A673 (cell line): Measurements from ENCODE around the gene KIF2A. TPM values are rescaled to one million over a fixed set of nuclear protein-coding genes. Genes with fewer than 3 reads are reported as not detected.

Experiments
- BruUV-seq: library from RNA; stranded (reverse); fragments of 400-500 nt; replicated peaks from 2 replicates; lab custom pipeline; 2021; lab: Mats Ljungman, UMichigan
- CTCF ChIA-PET: fragments of 300-600 bp; sonication (Branson Sonifier 250); formaldehyde crosslinking; loops from one replicate; lab custom pipeline; 2022; ENCODE audit warnings: antibody characterized with exemption; lab: Charles Lee
- POLR2A ChIA-PET: fragments of 300-600 bp; sonication (Branson Sonifier 250); formaldehyde crosslinking; loops from one replicate; lab custom pipeline; 2022; ENCODE audit warnings: antibody characterized with exemption; ENCODE audit not compliant: low non-redundant PET; lab: Charles Lee
- DNase-seq: peaks from one replicate; pipeline ENCODE4 v3.0.0-alpha.2; 2015; ENCODE audit warnings: low spot score
- H3K27ac ChIP-seq: fragments of 200-600 bp; sonication (generic); 2 replicates; pipeline ENCODE4 v1.5.1; 2016; ENCODE audit warnings: mixed run types, low read depth, mild to moderate bottlenecking, mixed read lengths, antibody characterized with exemption, low read length; ENCODE audit not compliant: poor library complexity, severe bottlenecking
- H3K27me3 ChIP-seq: fragments of 200-600 bp; sonication (generic); replicated peaks from 2 replicates; pipeline ENCODE4 v1.6.1; 2017; ENCODE audit warnings: mixed run types, low read depth, mild to moderate bottlenecking, mixed read lengths, antibody characterized with exemption, low read length; ENCODE audit not compliant: insufficient read depth, poor library complexity
- H3K36me3 ChIP-seq: fragments of 200-600 bp; sonication (generic); 2 replicates; pipeline ENCODE4 v1.6.1; 2016; ENCODE audit warnings: mixed run types, mild to moderate bottlenecking, mixed read lengths, antibody characterized with exemption, low read length; ENCODE audit not compliant: insufficient read depth, poor library complexity, severe bottlenecking
- H3K4me1 ChIP-seq: fragments of 200-600 bp; sonication (generic); 2 replicates; pipeline ENCODE4 v1.6.1; 2017; ENCODE audit warnings: mixed run types, mild to moderate bottlenecking, mixed read lengths, antibody characterized with exemption, low read length; ENCODE audit not compliant: insufficient read depth, poor library complexity, severe bottlenecking
- H3K4me3 ChIP-seq: fragments of 200-600 bp; sonication (generic); 2 replicates; pipeline ENCODE4 v1.5.1; 2016; ENCODE audit warnings: low read depth, mixed run types, mild to moderate bottlenecking, mixed read lengths, low read length; ENCODE audit not compliant: poor library complexity, severe bottlenecking
- H3K9me3 ChIP-seq: fragments of 200-600 bp; sonication (generic); 2 replicates; pipeline ENCODE4 v1.6.1; 2016; ENCODE audit warnings: mixed run types, low read depth, mild to moderate bottlenecking, mixed read lengths, antibody characterized with exemption, low read length; ENCODE audit not compliant: poor library complexity, severe bottlenecking
- EZH2 ChIP-seq: fragments of 200-600 bp; sonication (generic); IDR thresholded peaks from 2 replicates; pipeline ENCODE4 v1.6.1; 2017; ENCODE audit warnings: borderline replicate concordance, low read depth, mild to moderate bottlenecking, mixed read lengths, antibody characterized with exemption, low read length; ENCODE audit not compliant: poor library complexity, severe bottlenecking
- intact Hi-C: fragments of 100-400 bp; cut with micrococcal nuclease; formaldehyde crosslinking; loops from one replicate; pipeline ENCODE4 v1.10.0; 2022; ENCODE audit not compliant: unreplicated experiment
- total RNA-seq: library from RNA; stranded (reverse); gene quantifications from 2 replicates; pipeline ENCODE4 v1.2.3, GENCODE V29; 2021
- TF ChIP-seq, protein P1 (sequence below): fragments of 300-800, 200-600 bp; sonication (generic); conservative IDR thresholded peaks from 2 replicates; pipeline ENCODE4 v1.5.1; 2017; ENCODE audit warnings: low read depth, mild to moderate bottlenecking, antibody characterized with exemption, low read length, moderate library complexity, mixed read lengths

KIF2A gene
- total RNA-seq, 1 experiment from 2014 or later: 92.4 TPM

DNA sequence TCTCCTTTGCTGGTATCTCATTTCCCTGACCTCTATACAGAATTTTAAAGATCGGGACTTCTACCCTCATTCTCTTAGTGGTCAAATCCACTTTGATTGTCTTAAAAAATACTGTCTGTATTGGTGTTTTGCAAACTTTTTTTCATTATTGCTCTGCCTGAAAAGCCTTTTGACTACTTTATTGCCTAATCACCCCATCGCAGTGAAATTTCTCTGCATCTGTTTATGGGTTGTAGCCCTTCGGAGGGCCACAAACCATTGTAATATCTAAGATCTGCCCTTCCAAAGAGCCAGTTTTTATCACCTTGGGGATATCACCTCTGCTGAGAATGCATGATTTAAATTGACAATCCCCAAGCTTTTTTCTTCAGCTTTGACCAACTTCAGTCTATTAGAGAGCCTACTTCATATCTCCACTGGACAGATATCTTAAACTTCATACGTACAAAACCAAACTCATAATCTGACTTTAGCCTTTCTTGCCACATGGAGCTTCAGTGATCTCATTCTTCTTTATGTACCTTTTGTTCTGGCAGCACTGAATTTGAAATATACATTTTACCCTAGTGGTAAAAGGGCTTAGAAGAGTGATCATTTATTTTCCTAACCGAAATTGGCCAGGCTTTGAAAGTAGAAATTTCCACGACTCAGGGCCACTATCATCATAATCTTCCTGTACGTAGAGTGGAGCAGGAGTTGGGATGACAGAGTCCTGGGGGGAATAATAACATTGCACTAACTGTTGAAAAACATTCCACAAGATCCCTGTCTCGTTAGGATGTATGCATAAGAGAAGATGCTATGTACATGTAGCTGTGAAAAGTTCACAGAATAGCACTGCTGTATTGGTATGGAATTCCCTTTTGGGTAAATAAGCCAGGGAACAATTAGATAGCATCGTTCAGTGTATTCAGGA lies 21.4 kb downstream of the KIF2A start:
- H3K4me1 ChIP-seq: peaks cover 22% of the 10 kb centered on the region
- POLR2A ChIA-PET: no interaction called here
- DNase-seq: no peak
- CTCF ChIA-PET: no interaction called here
- intact Hi-C loops: no loop called here
- no peaks in the 10 kb centered on the region for H3K36me3 ChIP-seq
- TF ChIP-seq, protein P1, sequence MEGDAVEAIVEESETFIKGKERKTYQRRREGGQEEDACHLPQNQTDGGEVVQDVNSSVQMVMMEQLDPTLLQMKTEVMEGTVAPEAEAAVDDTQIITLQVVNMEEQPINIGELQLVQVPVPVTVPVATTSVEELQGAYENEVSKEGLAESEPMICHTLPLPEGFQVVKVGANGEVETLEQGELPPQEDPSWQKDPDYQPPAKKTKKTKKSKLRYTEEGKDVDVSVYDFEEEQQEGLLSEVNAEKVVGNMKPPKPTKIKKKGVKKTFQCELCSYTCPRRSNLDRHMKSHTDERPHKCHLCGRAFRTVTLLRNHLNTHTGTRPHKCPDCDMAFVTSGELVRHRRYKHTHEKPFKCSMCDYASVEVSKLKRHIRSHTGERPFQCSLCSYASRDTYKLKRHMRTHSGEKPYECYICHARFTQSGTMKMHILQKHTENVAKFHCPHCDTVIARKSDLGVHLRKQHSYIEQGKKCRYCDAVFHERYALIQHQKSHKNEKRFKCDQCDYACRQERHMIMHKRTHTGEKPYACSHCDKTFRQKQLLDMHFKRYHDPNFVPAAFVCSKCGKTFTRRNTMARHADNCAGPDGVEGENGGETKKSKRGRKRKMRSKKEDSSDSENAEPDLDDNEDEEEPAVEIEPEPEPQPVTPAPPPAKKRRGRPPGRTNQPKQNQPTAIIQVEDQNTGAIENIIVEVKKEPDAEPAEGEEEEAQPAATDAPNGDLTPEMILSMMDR: no peak
- TF ChIP-seq EZH2: no peak
- no peaks in the 10 kb centered on the region for H3K9me3 ChIP-seq
- H3K27me3 ChIP-seq: no peaks in the 10 kb centered on the region
- H3K27ac ChIP-seq: no peak overlapping the region
- no TSS peak for BruUV-seq
- H3K4me3 ChIP-seq: no peak overlapping the region

DNA sequence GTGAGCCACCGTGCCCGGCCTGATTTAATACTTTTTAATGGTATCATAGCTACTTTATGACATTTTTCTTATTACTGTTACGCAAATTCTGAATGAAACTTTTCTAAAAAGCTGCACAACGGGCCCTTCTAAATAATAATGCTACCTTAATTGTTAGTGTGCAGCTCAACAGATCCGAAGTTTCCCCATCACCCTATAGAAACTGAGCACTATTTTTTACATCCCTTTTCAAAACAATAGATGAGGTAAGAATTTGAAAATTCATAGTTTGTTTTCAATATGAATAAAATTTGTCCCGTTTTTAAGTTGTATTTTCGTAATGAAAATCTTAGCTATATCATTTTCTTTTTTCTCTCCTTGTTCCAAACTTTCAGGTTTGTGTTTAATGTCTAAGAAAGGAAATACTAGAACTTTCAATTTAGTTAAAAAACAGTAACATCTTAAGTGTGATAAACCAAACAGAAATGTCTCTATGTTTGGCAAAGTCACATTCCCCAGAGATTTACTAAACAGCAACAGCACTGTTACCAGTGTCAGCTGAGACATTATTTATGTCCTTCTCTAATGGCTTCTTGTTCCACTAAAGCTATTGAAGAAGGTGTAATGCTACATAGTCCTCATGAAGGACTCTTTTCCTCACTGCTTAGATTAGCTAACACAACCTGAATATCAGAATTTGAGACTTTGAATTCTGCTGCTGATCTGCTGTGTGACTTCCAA lies 22.9 kb downstream of the KIF2A start:
- ChIA-PET POLR2A (interaction anchor here (0.7 kb wide), 1 partner anchor 50 kb away, joined by 3 read pairs; no protein-coding TSS in a partner anchor), CTCF (no interaction called here)
- intact Hi-C loops: no loop called here
- BruUV-seq: no TSS peak
- Histone ChIP-seq H3K4me1 (peaks cover 22% of the 10 kb centered on the region), H3K27ac (no peak overlapping the region), H3K9me3 (no peaks in the 10 kb centered on the region), H3K27me3 (no peaks in the 10 kb centered on the region), H3K4me3 (no peak overlapping the region), H3K36me3 (no peaks in the 10 kb centered on the region)
- DNase-seq: peak; percentile 43
- TF ChIP-seq, protein P1: no peak
- no peak for TF ChIP-seq EZH2

DNA sequence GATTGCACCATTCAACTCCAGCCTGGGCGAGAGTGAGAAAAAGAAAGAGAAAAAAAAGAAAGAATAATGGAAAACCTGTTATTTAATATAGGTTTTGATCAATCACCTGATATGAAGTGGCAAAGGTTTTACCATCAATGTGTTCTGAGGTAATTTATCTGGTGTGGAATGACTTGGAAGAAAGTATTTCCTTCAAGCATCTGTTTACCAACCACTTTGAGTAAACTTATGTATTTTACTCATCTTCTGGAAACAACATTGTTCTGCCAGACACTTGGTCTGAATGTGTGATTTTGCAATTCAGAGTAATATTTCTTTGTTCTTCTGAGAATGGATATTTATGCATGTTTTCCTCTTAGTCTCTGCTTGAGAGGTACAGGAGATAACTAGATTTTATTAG lies 24.3 kb downstream of the KIF2A start:
- no peak for DNase-seq
- Histone ChIP-seq H3K36me3 (no peaks in the 10 kb centered on the region), H3K27me3 (no peaks in the 10 kb centered on the region), H3K9me3 (no peaks in the 10 kb centered on the region), H3K4me3 (no peak overlapping the region), H3K27ac (no peak overlapping the region), H3K4me1 (peaks cover 22% of the 10 kb centered on the region)
- no TSS peak for BruUV-seq
- TF ChIP-seq, protein P1: no peak
- no peak for TF ChIP-seq EZH2
- POLR2A ChIA-PET: no interaction called here
- CTCF ChIA-PET: no interaction called here
- intact Hi-C loops: no loop called here
